ENCODE data around the gene UBE2O.

DNA sequence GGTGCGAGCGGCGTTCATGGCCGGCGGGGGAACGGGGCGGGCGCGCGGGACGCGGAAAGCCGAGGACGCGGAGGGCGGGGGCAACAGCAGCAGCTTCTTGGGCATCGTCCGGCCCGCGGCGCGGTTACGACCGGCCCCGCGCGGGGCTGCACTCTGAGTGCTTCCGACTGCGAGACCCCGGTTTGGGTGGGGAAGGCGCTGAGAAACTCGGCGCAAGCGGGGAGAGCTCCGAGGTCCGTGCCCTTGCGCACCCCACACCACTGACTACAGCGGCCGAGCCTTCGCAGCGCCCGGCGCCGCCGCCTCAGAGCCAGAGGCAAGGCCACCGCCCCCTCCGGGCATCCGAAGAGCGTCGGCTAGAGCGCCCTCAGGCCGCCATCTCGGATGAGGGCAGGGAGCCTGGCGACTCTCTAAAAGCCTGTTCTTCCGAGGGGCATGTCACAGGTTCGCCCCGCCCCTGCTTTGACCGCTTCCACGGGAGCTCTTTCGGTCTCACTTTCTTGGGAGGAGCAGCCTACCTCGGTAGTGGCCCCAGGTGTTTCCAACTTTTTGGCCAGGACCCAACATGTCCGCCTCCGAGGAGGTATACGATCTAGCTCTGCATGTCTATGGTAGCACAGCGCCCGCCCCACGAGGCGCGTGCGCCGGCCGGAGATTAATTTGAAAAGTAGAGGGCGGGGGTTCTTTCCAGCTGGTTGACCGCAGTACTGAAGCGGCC is 99.2 kb downstream of the UBE2O start, which contains the start of gene PRPSAP1:
- TF ChIP-seq, protein P1, sequence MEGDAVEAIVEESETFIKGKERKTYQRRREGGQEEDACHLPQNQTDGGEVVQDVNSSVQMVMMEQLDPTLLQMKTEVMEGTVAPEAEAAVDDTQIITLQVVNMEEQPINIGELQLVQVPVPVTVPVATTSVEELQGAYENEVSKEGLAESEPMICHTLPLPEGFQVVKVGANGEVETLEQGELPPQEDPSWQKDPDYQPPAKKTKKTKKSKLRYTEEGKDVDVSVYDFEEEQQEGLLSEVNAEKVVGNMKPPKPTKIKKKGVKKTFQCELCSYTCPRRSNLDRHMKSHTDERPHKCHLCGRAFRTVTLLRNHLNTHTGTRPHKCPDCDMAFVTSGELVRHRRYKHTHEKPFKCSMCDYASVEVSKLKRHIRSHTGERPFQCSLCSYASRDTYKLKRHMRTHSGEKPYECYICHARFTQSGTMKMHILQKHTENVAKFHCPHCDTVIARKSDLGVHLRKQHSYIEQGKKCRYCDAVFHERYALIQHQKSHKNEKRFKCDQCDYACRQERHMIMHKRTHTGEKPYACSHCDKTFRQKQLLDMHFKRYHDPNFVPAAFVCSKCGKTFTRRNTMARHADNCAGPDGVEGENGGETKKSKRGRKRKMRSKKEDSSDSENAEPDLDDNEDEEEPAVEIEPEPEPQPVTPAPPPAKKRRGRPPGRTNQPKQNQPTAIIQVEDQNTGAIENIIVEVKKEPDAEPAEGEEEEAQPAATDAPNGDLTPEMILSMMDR (IDR thresholded peaks at IDR 0.05; ENCODE audit: insufficient read depth, low read depth, low read length): no peak
- no peak for TF ChIP-seq EZH2 (IDR thresholded peaks at IDR 0.05; ENCODE audit: insufficient read depth, low read length)
